NT2/D1 (cell line): ENCODE measurements around the gene ABHD3.

Source experiments
- DNase-seq: peaks from one replicate; pipeline ENCODE4 v3.0.0-alpha.2; 2011; ENCODE audit warnings: low read depth, low spot score
- H3K27me3 ChIP-seq: 2 replicates; pipeline ENCODE4 v1.6.0; 2011; ENCODE audit warnings: mild to moderate bottlenecking; ENCODE audit not compliant: insufficient read length, insufficient read depth
- H3K36me3 ChIP-seq: 2 replicates; pipeline ENCODE4 v1.6.1; 2011; ENCODE audit warnings: mild to moderate bottlenecking, low read length, mixed read lengths; ENCODE audit not compliant: insufficient read depth, insufficient read length
- H3K4me1 ChIP-seq: 2 replicates; pipeline ENCODE4 v1.5.1; 2011; ENCODE audit not compliant: insufficient read depth, insufficient read length
- H3K4me3 ChIP-seq: 2 replicates; pipeline ENCODE4 v1.5.1; 2011; ENCODE audit warnings: low read depth; ENCODE audit not compliant: insufficient read length
- H3K9ac ChIP-seq: 2 replicates; pipeline ENCODE4 v1.6.0; 2011; ENCODE audit warnings: low read depth; ENCODE audit not compliant: insufficient read length
- H3K9me3 ChIP-seq: 2 replicates; pipeline ENCODE4 v1.5.1; 2011; ENCODE audit warnings: mild to moderate bottlenecking, low read length; ENCODE audit not compliant: insufficient read depth
- SUZ12 ChIP-seq: IDR thresholded peaks from 2 replicates; pipeline ENCODE4 v1.6.1; 2011; ENCODE audit not compliant: insufficient read length, insufficient read depth; ENCODE audit errors: extremely low read depth
- YY1 ChIP-seq: IDR thresholded peaks from 2 replicates; pipeline ENCODE4 v1.6.1; 2011; ENCODE audit not compliant: insufficient read length, insufficient read depth
- ZNF274 ChIP-seq: IDR thresholded peaks from 2 replicates; pipeline ENCODE4 v1.6.1; 2011; ENCODE audit warnings: mild to moderate bottlenecking, low read depth, low read length

Gene ABHD3, protein sequence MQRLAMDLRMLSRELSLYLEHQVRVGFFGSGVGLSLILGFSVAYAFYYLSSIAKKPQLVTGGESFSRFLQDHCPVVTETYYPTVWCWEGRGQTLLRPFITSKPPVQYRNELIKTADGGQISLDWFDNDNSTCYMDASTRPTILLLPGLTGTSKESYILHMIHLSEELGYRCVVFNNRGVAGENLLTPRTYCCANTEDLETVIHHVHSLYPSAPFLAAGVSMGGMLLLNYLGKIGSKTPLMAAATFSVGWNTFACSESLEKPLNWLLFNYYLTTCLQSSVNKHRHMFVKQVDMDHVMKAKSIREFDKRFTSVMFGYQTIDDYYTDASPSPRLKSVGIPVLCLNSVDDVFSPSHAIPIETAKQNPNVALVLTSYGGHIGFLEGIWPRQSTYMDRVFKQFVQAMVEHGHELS

DNA sequence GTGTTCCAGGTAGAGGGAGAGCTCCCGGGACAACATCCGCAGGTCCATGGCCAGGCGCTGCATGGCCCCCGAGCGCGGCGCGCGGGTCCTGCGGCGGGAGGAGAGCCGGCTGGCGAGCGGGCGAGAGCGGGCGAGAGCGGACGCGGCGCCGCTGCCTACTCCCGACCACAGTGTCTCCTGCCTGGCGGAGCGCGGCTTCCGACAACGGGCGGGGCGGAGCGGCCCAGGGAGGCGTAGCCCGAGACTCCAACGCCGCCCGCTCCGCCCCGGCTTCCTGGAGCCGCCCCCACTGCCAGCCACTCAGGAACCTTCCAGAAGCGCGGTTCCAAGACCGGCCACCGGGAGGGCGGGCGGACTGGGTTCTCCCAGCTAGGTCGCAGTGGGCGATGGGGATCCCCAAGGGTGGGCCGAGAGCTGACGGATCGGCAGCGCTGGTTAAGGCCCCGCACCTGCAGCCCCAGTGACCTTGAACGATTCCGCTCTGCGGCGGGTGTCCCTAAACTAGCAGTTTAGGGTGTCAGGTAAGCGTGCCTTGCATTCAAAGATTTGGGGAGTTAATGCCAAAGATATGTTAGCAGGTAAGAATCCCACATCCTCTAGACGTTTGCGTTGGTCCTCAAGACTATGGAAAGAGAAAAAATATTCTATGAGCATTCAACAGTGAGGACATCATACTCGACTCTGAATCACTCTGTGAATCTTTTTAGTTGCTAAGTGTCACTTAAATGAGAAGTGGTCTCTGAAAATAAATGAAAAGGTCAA is at the start of gene ABHD3:
TSS of gene ABHD3 (minus strand) at position 172 of the 762 bp plus-strand sequence. CDS start at position 63, 109 bp downstream.
- peak; percentile 70 for DNase-seq

DNA sequence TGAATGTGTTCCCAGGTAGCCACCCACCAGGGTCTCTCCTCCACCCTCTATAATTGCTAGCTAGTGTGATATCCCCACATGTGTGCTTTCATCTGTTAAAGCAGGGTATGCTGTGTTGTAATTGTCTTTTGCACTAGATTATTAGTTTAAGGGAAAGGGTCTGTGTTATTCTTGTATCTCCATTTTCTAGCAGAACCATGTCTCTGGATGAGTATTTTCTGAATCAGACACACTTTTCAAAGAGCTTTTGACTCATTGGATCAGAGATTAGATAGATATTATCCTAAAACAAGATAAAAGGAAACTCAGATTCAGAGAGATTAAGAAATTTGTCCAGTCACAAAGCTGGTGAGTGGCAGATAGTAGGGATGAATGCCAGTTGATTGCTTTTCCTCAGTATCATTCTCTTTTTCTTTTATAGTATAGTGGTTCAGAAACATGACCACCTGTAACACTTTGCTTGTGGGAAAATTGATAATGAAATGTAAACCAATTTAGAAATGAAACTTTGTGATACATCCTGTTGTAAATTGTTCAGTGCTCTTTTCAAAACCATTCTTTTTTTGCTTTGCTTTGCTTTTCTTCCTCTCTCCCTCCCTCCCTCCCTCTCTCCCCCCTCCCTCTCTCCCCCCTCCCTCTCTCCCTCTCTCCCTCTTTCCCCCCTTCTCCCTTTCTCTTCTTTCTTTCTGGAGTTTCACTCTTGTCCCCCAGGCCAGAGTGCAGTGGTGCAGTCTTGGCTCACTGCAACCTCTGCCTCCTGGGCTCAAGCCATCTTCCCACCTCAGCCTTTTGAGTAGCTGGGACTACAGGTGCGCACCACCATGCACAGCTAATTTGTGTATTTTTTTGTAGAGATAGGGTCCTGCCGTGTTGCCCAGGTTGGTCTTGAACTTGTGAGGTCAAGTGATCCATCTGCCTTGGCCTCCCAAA is 43.5 kb upstream of the ABHD3 start:
- no peak for TF ChIP-seq ZNF274
- H3K4me1 ChIP-seq = no peaks in the 10 kb centered on the region
- DNase-seq = no peak

More for the DNA sequence above, at the start of gene ABHD3:
- peaks cover 18% of the 10 kb centered on the region for H3K9me3 ChIP-seq
- H3K36me3 ChIP-seq = peaks cover 19% of the 10 kb centered on the region
- no peaks in the 10 kb centered on the region for H3K27me3 ChIP-seq
- H3K9ac ChIP-seq = peak within 1 kb of the TSS; percentile 89
- TF ChIP-seq YY1 = no peak
- no peak for TF ChIP-seq ZNF274
- TF ChIP-seq SUZ12 = no peak
- H3K4me1 ChIP-seq = no peaks in the 10 kb centered on the region
- H3K4me3 ChIP-seq = peak within 1 kb of the TSS; percentile 78

DNA sequence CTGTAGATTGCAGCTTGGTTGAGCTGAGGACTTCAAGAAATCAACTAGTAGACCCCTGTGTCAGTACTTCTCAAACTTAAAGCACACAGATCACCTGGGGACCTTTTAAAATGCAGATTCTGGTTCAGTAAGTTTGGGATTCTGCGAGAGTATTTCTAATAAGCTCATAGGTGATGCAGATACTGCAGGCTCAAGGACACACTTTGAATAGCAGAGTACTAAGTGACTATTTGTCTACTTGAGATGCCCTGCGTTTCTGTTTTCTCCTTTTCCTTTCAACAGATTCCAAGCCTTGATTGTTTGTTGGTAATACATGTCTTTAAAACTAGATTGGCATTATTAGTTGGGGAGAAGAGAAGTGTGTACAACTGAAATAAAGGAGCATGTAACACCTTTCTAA is 42.7 kb upstream of the ABHD3 start:
- H3K9me3 ChIP-seq = no peaks in the 10 kb centered on the region
- H3K27me3 ChIP-seq = no peaks in the 10 kb centered on the region
- H3K4me1 ChIP-seq = no peaks in the 10 kb centered on the region
- no peak for TF ChIP-seq ZNF274
- TF ChIP-seq SUZ12 = no peak
- TF ChIP-seq YY1 = no peak
- H3K4me3 ChIP-seq = no peak overlapping the region
- H3K9ac ChIP-seq = no peak overlapping the region
- no peaks in the 10 kb centered on the region for H3K36me3 ChIP-seq
- no peak for DNase-seq

More for the DNA sequence above, 43.5 kb upstream of the ABHD3 start:
- no peaks in the 10 kb centered on the region for H3K9me3 ChIP-seq
- no peaks in the 10 kb centered on the region for H3K27me3 ChIP-seq
- no peak overlapping the region for H3K4me3 ChIP-seq
- H3K9ac ChIP-seq = no peak overlapping the region
- H3K36me3 ChIP-seq = no peaks in the 10 kb centered on the region

DNA sequence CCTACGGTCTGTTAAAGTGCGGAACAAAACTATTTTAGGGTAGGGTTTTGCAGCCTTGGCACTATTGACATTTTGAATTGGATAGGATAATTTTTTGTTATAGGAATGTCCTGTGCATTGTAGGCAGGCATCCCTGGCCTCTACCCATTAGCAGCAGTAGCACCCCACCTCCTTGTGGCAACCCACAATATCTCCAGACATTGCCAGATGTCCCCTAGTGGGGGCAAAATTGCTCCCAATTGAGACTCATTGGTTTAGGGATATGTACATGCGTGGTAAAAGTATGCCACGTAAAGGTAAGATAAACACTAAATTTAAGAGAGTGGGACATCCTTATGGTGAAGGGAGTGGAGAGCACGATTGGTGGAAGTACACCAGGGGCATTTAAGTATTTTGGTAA is 40.7 kb upstream of the ABHD3 start:
- Histone ChIP-seq H3K4me1 (no peaks in the 10 kb centered on the region), H3K36me3 (no peaks in the 10 kb centered on the region), H3K9ac (no peak overlapping the region), H3K4me3 (no peak overlapping the region), H3K9me3 (no peaks in the 10 kb centered on the region), H3K27me3 (no peaks in the 10 kb centered on the region)
- TF ChIP-seq YY1 (no peak), SUZ12 (no peak), ZNF274 (no peak)
- no peak for DNase-seq

DNA sequence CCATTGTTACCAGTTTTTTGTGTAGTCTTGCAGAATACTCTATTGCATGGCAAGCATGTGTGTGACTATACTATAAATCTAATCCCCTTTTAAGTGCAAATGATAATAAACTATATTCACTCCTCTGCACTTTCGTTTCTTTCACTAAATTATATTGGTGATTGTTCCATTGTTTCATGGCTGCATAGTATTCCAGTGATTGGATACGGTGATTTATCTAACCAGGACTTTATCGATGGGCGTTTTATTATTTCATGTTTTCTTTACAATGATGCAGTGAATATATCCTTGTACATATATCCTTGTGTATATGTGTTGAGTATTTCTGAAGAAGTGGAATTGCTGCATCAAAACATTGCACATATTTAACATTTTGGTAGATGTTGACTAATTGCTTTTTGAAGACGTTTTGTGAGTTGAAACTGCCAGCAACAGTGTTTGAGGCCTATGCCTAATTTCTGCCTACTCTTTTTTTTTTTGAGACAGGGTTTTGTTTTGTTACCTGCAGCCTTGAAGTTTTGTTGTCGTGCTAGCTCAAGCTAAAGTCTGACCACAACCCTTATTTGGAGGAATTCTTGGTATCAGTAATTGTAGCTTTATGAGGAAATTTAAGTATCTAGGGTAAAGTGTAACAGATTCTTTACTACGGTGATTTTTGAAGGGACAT is 38.7 kb upstream of the ABHD3 start:
- H3K9ac ChIP-seq = no peak overlapping the region
- H3K4me1 ChIP-seq = peaks cover 3% of the 10 kb centered on the region
- TF ChIP-seq ZNF274 = no peak
- TF ChIP-seq SUZ12 = no peak
- TF ChIP-seq YY1 = no peak
- no peaks in the 10 kb centered on the region for H3K27me3 ChIP-seq
- H3K36me3 ChIP-seq = no peaks in the 10 kb centered on the region
- H3K9me3 ChIP-seq = no peaks in the 10 kb centered on the region
- DNase-seq = no peak
- peak overlapping the region; percentile 19 for H3K4me3 ChIP-seq

DNA sequence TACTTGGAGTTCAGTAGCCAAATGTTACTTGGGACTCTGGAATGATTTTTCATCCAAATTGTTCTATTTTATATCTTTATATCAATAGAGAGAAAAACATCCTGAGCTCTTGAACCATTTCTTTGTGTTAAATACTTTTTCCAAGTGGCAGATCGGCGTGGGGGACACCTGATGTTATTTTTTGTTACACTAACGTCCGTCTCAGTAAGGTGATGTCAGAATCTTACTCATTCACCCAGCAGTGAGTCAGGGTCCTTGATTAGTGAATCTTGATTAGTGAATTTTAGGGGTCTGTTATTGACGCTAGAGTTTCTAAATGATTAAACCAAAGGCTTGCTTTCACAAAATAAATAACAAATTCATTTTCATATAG is 37.7 kb upstream of the ABHD3 start:
- Histone ChIP-seq H3K27me3 (no peaks in the 10 kb centered on the region), H3K36me3 (no peaks in the 10 kb centered on the region), H3K9me3 (no peaks in the 10 kb centered on the region), H3K4me1 (peaks cover 3% of the 10 kb centered on the region), H3K9ac (peak overlapping the region; percentile 92), H3K4me3 (peak overlapping the region; percentile 89)
- no peak for DNase-seq
- TF ChIP-seq ZNF274 = no peak
- TF ChIP-seq YY1 = no peak
- no peak for TF ChIP-seq SUZ12
